Neural cell (in vitro differentiated cells): ENCODE results near the gene DCXR. TPM values are rescaled to one million over a fixed set of nuclear protein-coding genes. Genes with fewer than 3 reads are reported as not detected.

ENCODE experiments used
- H2AFZ ChIP-seq: fragments of 200-600, 300-800 bp; sonication (generic), shearing (Covaris generic); 2 replicates; pipeline ENCODE4 v1.6.0; 2014; ENCODE audit warnings: low read depth, mild to moderate bottlenecking, antibody characterized with exemption, low read length, moderate library complexity
- H3F3A ChIP-seq: fragments of 200-600 bp; shearing (Covaris generic); 2 replicates; pipeline ENCODE4 v1.6.1; 2016; ENCODE audit warnings: mild to moderate bottlenecking, moderate library complexity, mixed read lengths, antibody characterized with exemption, low read length; ENCODE audit not compliant: insufficient read depth, poor library complexity, severe bottlenecking
- H3K27ac ChIP-seq: fragments of 200-600, 300-800 bp; sonication (generic), shearing (Covaris generic); 2 replicates; pipeline ENCODE4 v1.5.1; 2014; ENCODE audit warnings: mild to moderate bottlenecking, low read length, moderate library complexity
- H3K27me3 ChIP-seq: fragments of 300-800, 200-600 bp; sonication (generic), shearing (Covaris generic); 2 replicates; pipeline ENCODE4 v1.6.0; 2014; ENCODE audit warnings: mild to moderate bottlenecking, low read depth, low read length, moderate library complexity; ENCODE audit not compliant: insufficient read depth
- H3K36me3 ChIP-seq: fragments of 300-800, 200-600 bp; sonication (generic), shearing (Covaris generic); 2 replicates; pipeline ENCODE4 v1.5.1; 2014; ENCODE audit warnings: mild to moderate bottlenecking, antibody characterized with exemption, low read length, moderate library complexity; ENCODE audit not compliant: insufficient read depth
- H3K4me2 ChIP-seq: fragments of 300-800, 200-600 bp; sonication (generic), shearing (Covaris generic); 2 replicates; pipeline ENCODE4 v1.6.0; 2014; ENCODE audit warnings: mild to moderate bottlenecking, low read length
- H3K4me3 ChIP-seq: fragments of 300-800, 200-600 bp; sonication (generic), shearing (Covaris generic); 2 replicates; pipeline ENCODE4 v1.5.1; 2014; ENCODE audit warnings: mild to moderate bottlenecking, low read length, moderate library complexity
- H3K79me2 ChIP-seq: fragments of 200-600 bp; shearing (Covaris generic); replicated peaks from 2 replicates; pipeline ENCODE4 v1.6.0; 2014; ENCODE audit warnings: mild to moderate bottlenecking, low read length, moderate library complexity; ENCODE audit not compliant: insufficient read depth
- H3K9ac ChIP-seq: fragments of 300-800, 200-600 bp; sonication (generic), shearing (Covaris generic); 2 replicates; pipeline ENCODE4 v1.6.1; 2016; ENCODE audit warnings: mild to moderate bottlenecking, low read length, mixed read lengths
- H3K9me2 ChIP-seq: fragments of 200-600 bp; shearing (Covaris generic); 2 replicates; pipeline ENCODE4 v1.6.1; 2016; ENCODE audit warnings: mild to moderate bottlenecking, low read length, mixed read lengths; ENCODE audit not compliant: insufficient read depth
- H3K9me3 ChIP-seq: fragments of 200-600, 300-800 bp; sonication (generic), shearing (Covaris generic); 2 replicates; pipeline ENCODE4 v1.6.1; 2016; ENCODE audit warnings: mild to moderate bottlenecking, mixed run types, low read length, moderate library complexity, mixed read lengths
- H4K20me1 ChIP-seq: fragments of 200-600 bp; shearing (Covaris generic); 2 replicates; pipeline ENCODE4 v1.6.1; 2016; ENCODE audit warnings: mild to moderate bottlenecking, mixed run types; ENCODE audit not compliant: insufficient read depth
- CTCF ChIP-seq: fragments of 450-650 bp; IDR thresholded peaks from 2 replicates; pipeline ENCODE4 v1.5.1; 2014; ENCODE audit warnings: antibody characterized with exemption, mild to moderate bottlenecking, moderate library complexity; ENCODE audit not compliant: poor library complexity, severe bottlenecking
- EP300 ChIP-seq: fragments of 450-650 bp; conservative IDR thresholded peaks from 2 replicates; pipeline ENCODE4 v1.6.1; 2014; ENCODE audit warnings: antibody characterized with exemption, mild to moderate bottlenecking, moderate library complexity; ENCODE audit not compliant: poor library complexity, severe bottlenecking
- EZH2 ChIP-seq: fragments of 200-600, 300-800 bp; shearing (Covaris generic), sonication (generic); IDR thresholded peaks from 2 replicates; pipeline ENCODE4 v1.6.1; 2014; ENCODE audit warnings: antibody characterized with exemption, low read length, borderline replicate concordance, mild to moderate bottlenecking; ENCODE audit not compliant: insufficient read depth, poor library complexity, severe bottlenecking
- MXI1 ChIP-seq: fragments of 450-650 bp; conservative IDR thresholded peaks from 2 replicates; pipeline ENCODE4 v1.6.1; 2014; ENCODE audit warnings: antibody characterized with exemption, mild to moderate bottlenecking; ENCODE audit not compliant: poor library complexity, severe bottlenecking
- POLR2AphosphoS5 ChIP-seq: IDR thresholded peaks from 2 replicates; pipeline ENCODE4 v1.6.1; 2012
- RAD21 ChIP-seq: fragments of 450-650 bp; conservative IDR thresholded peaks from 2 replicates; pipeline ENCODE4 v1.6.1; 2014; ENCODE audit warnings: antibody characterized with exemption, mild to moderate bottlenecking, moderate library complexity
- SMC3 ChIP-seq: fragments of 450-650 bp; conservative IDR thresholded peaks from 2 replicates; pipeline ENCODE4 v1.6.1; 2014; ENCODE audit warnings: antibody characterized with exemption, mild to moderate bottlenecking, moderate library complexity; ENCODE audit not compliant: poor library complexity
- TAF1 ChIP-seq: IDR thresholded peaks from 2 replicates; pipeline ENCODE4 v1.6.1; 2012; ENCODE audit warnings: low read depth
- polyA plus RNA-seq: library from polyadenylated mRNA; depleted of rRNA; stranded (reverse); fragments of >200 nt; gene quantifications from 2 replicates; pipeline ENCODE4 v1.2.3, GENCODE V29; 2014
- TF ChIP-seq, protein P1 (sequence below): IDR thresholded peaks from 2 replicates; pipeline ENCODE4 v1.6.1; 2012; ENCODE audit warnings: borderline replicate concordance

Gene DCXR
- polyA plus RNA-seq, 1 donor from 2014 or later = 129 TPM

DNA sequence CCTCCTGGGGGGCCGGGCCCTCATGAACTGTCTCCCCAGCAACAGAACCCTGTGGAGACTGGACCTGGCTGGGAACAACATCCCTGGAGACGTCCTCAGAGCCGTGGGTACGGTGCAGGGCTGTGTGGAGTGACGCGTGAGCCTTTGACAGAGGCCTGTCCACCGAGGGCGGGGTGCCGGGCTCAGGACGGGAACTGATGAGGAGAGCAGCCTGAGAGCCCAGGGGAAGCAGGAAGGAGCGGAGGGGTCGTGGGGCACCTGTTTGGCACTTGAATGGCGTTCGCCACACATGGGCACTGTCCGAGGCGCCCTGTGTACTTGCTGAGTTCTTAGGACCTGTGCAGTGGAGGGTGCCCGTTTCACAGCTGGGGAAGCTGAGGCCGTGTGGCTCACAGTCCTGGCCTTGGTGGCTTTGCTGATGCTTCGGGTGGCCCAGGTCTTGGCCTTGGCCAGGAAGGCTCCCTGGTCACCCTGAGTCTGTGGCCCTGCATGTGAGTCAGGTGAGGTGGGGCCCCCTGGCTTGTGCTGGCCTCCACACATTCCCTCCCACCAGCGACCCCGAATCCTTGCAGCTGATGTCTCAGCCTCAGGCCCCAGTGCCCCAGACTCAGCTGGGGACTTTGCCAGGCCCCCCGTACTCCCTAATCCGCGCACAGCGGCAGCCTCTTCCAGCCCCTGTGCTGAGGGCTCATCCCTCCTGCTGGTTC lies 11.9 kb downstream of the DCXR start:
- Histone ChIP-seq H3K9me2 (no peaks in the 10 kb centered on the region), H3K27ac (no peak overlapping the region), H3F3A (no peaks in the 10 kb centered on the region), H3K4me3 (no peak overlapping the region), H2AFZ (no peak overlapping the region), H3K36me3 (no peaks in the 10 kb centered on the region), H3K79me2 (peaks cover 11% of the 10 kb centered on the region), H4K20me1 (no peaks in the 10 kb centered on the region), H3K9ac (no peak overlapping the region), H3K4me2 (no peak overlapping the region), H3K27me3 (no peaks in the 10 kb centered on the region), H3K9me3 (no peaks in the 10 kb centered on the region)
- TF ChIP-seq SMC3 = no peak
- no peak for TF ChIP-seq EZH2
- TF ChIP-seq TAF1 = no peak
- no peak for TF ChIP-seq EP300
- no peak for TF ChIP-seq POLR2AphosphoS5
- TF ChIP-seq, protein P1, sequence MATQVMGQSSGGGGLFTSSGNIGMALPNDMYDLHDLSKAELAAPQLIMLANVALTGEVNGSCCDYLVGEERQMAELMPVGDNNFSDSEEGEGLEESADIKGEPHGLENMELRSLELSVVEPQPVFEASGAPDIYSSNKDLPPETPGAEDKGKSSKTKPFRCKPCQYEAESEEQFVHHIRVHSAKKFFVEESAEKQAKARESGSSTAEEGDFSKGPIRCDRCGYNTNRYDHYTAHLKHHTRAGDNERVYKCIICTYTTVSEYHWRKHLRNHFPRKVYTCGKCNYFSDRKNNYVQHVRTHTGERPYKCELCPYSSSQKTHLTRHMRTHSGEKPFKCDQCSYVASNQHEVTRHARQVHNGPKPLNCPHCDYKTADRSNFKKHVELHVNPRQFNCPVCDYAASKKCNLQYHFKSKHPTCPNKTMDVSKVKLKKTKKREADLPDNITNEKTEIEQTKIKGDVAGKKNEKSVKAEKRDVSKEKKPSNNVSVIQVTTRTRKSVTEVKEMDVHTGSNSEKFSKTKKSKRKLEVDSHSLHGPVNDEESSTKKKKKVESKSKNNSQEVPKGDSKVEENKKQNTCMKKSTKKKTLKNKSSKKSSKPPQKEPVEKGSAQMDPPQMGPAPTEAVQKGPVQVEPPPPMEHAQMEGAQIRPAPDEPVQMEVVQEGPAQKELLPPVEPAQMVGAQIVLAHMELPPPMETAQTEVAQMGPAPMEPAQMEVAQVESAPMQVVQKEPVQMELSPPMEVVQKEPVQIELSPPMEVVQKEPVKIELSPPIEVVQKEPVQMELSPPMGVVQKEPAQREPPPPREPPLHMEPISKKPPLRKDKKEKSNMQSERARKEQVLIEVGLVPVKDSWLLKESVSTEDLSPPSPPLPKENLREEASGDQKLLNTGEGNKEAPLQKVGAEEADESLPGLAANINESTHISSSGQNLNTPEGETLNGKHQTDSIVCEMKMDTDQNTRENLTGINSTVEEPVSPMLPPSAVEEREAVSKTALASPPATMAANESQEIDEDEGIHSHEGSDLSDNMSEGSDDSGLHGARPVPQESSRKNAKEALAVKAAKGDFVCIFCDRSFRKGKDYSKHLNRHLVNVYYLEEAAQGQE = no peak
- no peak for TF ChIP-seq RAD21
- TF ChIP-seq MXI1 = no peak
- no peak for TF ChIP-seq CTCF

GRCh38 chr17:82024859-82025258 lies 12.6 kb downstream of the DCXR start:
- Histone ChIP-seq H2AFZ (no peak overlapping the region), H3K9ac (no peak overlapping the region), H3K4me2 (no peak overlapping the region), H3K27me3 (no peaks in the 10 kb centered on the region), H3F3A (no peaks in the 10 kb centered on the region), H3K9me3 (no peaks in the 10 kb centered on the region), H3K79me2 (peaks cover 11% of the 10 kb centered on the region), H3K36me3 (no peaks in the 10 kb centered on the region), H3K9me2 (no peaks in the 10 kb centered on the region), H3K27ac (no peak overlapping the region), H3K4me3 (no peak overlapping the region), H4K20me1 (no peaks in the 10 kb centered on the region)
- TF ChIP-seq EZH2 (no peak), POLR2AphosphoS5 (no peak), CTCF (no peak), EP300 (no peak)
